ENCODE results near the gene SGK1.
"Not testable (repeated sequence)": the region's sequence is repeated elsewhere in the genome, so short reads cannot be mapped to it uniquely, and the experiment has no call there.

SGK1 gene

DNA sequence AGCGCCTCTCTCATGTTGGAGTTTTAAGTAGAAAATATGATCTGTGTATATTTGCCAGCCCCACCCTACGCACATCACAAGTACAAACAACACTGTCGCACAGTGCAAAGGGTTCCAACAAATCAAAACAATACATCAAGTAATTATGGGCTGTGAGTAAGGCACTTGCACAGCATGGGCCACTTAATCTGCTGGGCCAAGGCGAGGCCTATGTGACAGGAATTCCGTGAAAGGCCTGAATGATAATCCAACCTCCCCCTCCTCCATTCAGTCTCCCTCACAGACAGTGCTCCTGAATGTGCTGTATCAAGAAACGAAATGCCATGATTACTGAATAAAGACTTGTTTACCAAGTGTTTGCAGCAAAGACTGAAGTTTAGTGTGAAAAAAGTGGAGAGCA, 135.4 kb downstream of the SGK1 start:
- no peak for DNase-seq

GRCh38 chr6:134181726-134182125, 136.2 kb downstream of the SGK1 start:
- DNase-seq, result not testable (repeated sequence)

- DNase-seq, result not testable (repeated sequence)
Observed at GRCh38 chr6:134181251-134181650, 136.7 kb downstream of the SGK1 start.

- not testable (repeated sequence) for DNase-seq
Observed at GRCh38 chr6:134180540-134180939, 137.4 kb downstream of the SGK1 start.

GRCh38 chr6:134178161-134179044, 139.5 kb downstream of the SGK1 start:
- peak; percentile 82 for DNase-seq

DNA sequence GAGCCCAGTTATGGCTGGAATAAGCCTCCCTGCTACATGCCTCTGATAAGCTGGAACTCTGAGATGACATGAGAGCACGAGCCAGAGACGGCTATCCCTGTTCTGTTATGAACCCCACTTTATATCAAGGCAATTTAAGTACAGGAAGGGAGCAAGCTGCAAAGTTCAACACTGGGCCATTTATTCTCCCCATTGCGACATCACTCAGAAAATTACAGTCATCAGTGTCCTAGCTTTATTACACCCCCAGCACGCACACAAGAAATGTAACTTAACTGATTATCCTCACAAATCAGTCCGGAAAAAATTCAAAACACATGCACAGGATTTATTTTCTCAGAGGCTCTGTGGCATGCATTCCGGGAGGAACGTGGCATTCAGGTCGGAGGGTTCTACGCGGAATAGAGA, 140.2 kb downstream of the SGK1 start:
- no peak for DNase-seq

DNA sequence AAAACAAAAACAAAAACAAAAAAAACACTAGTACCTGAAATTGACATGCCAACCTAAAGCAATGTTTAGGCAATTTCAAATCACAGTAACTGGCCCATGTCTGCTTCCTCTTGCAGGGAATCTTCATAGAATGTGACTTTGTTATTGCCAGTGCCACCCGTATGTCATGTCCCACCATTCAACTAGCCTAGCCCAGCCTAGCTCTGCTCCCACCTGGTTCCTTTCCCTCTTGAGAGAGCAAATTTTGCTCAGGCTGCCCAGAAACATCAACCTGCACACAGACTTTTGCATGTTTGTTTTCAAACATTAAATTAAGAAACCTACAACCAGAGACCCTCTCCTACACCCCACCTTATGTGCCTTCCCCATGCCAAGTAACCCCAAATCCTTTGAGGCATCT, 140.7 kb downstream of the SGK1 start:
- DNase-seq, result no peak

- no peak for DNase-seq
Observed at GRCh38 chr6:134176264-134176975, 141.5 kb downstream of the SGK1 start.

DNA sequence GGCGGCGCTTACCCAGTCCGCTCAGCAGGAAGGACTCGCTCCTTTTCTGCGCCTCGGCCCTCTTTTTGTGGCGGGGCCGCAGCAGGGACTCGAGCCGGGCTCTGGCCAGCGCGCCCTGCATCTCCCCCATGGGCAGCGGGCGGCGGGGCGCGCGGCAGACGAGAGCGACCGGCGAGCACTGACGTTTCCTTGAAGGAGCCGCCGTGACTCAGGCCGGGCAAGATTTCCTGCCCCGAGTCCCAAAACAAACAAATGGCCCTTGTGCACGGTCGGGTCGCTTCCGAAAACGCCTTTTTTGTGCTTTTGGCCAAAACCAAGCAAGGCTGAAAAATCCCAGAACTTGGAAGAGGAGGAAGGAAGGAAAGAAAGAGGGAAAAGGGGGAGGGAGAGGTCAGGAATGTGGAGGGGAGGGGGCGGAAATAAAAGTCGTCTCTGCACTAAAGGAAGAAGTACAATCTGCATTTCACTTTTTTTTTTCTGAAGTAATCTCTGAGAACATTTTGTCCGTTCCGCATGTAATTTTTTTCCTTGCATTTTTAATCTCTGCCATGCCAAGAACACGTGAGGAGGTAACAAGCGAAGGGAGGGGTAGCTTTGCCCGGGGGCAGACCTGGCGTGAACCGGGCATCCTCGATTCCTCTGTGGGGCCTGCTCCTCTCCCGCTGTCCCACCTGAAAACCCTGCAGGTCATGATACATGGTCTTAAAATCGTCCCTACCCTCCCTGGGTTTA, 142.2 kb downstream of the SGK1 start:
- DNase-seq, result peak; percentile 57

GRCh38 chr6:134174672-134175531, 143.0 kb downstream of the SGK1 start:
- DNase-seq, result peak; percentile 95

GRCh38 chr6:134173936-134174671, 143.8 kb downstream of the SGK1 start:
- DNase-seq, result peak; percentile 77

DNA sequence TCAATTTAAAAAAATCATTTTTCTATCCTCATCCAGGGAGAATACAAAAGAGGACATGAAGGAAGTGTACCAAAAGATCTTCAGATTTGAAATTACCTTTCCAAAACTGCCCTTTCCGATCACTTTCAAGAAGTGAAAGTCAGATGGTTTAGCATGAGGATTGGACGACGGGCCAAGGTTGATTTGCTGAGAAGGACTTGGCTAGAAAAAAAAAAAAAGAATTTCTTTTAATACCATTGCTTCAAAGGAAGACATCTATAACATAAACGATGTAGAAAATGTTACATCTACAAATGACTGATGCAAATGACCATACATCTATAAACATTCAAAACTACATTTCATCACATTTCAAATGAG, 144.6 kb downstream of the SGK1 start:
- DNase-seq, result no peak

GRCh38 chr6:134172706-134173365, 145.1 kb downstream of the SGK1 start:
- DNase-seq, result no peak

GRCh38 chr6:134172020-134172705, 145.7 kb downstream of the SGK1 start:
- no peak for DNase-seq

- no peak for DNase-seq
Observed at GRCh38 chr6:134171517-134171916, 146.4 kb downstream of the SGK1 start.

DNA sequence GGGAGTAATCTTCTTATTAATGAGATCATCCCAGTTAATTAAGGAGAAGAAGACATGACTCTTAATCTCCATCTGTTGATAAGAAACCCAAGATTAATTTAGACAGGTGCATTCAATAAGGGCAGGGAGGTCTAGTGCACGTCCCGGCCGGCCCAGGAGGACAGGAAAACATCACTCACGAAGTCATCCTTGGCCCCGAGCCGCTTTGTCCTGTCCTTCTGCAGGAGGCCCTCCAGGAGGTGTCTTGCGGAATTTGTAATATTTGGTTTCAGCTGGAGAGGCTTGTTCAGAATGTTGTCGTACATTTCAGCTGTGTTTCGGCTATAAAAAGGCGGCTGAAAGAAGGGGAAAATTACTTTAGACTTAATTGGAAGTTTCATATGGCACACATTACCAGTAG, 147.1 kb downstream of the SGK1 start:
- no peak for DNase-seq

GRCh38 chr6:134169871-134170486, 147.9 kb downstream of the SGK1 start:
- DNase-seq, result no peak

GRCh38 chr6:134168590-134169208, 149.2 kb downstream of the SGK1 start:
- DNase-seq, result no peak

DNA sequence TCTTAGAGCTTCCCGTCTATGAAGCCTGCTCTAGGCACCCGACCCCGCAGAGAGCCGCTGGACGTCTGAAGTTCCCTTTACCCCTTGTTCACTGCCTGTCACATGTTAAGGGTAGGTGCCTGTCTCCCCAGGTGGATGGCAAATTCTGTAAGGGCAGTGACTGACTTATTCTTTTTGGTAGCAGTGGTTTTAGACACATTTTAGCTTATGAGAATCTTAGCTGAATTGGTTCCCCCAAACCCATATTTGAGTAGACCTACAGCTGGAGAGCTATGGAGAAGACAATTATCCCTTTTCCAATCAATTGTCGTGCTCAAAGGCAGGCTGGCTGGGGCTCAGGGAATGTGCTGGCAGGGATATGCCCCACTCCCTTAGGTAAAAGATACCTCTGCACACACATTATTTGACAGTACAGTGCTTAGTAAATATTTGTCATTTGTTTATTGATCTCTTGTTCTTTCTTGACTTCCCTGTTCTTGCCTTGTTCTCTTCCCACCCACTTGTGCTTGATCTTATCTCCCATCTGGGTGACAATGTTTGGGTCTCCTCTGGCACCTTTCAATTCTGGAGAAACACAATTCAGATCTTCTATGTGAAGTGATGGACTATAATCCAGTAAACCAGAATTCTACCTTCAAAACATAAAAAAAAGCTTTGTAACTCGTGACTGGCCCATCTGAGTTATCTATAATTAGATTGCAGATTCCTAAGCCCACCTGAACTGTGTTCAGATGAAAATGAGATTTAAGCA, 151.2 kb downstream of the SGK1 start:
- no peak for DNase-seq
